GM23338 (cell line): Measurements from ENCODE around the gene MTERF4.

Experiments
- EZH2 ChIP-seq: fragments of 200-600 bp; sonication (generic); IDR thresholded peaks from one replicate; pipeline ENCODE4 v1.8.0; 2017; ENCODE audit warnings: antibody characterized with exemption, mild to moderate bottlenecking, low read depth; ENCODE audit not compliant: unreplicated experiment
- JUNB ChIP-seq: IDR thresholded peaks from one replicate; pipeline ENCODE4 v1.6.1; 2016; ENCODE audit warnings: antibody characterized with exemption; ENCODE audit not compliant: unreplicated experiment
- STAT1 ChIP-seq: IDR thresholded peaks from one replicate; pipeline ENCODE4 v1.6.1; 2016; ENCODE audit warnings: antibody characterized with exemption; ENCODE audit not compliant: unreplicated experiment
- ZNF462 ChIP-seq: fragments of 250-450 bp; sonication (Bioruptor Pico); IDR thresholded peaks from 2 replicates; pipeline ENCODE4 v1.5.0; 2020; ENCODE audit warnings: mild to moderate bottlenecking, moderate library complexity
- TF ChIP-seq, protein P1 (sequence below), 2 experiments: fragments of 200-600 bp in 1 of 2; sonication (generic) in 1 of 2; conservative IDR thresholded peaks; 2 replicates each; pipeline versions ENCODE4 v1.5.1 to v1.6.1; 2016 to 2017; ENCODE audit warnings: antibody characterized with exemption in 2 of 2, low read depth in 2 of 2, mild to moderate bottlenecking in 2 of 2, moderate library complexity in 1 of 2
- TF ChIP-seq, protein P2 (sequence below): IDR thresholded peaks from one replicate; pipeline ENCODE4 v1.6.1; 2018; ENCODE audit warnings: antibody characterized with exemption; ENCODE audit not compliant: unreplicated experiment

- TF ChIP-seq, protein P1, sequence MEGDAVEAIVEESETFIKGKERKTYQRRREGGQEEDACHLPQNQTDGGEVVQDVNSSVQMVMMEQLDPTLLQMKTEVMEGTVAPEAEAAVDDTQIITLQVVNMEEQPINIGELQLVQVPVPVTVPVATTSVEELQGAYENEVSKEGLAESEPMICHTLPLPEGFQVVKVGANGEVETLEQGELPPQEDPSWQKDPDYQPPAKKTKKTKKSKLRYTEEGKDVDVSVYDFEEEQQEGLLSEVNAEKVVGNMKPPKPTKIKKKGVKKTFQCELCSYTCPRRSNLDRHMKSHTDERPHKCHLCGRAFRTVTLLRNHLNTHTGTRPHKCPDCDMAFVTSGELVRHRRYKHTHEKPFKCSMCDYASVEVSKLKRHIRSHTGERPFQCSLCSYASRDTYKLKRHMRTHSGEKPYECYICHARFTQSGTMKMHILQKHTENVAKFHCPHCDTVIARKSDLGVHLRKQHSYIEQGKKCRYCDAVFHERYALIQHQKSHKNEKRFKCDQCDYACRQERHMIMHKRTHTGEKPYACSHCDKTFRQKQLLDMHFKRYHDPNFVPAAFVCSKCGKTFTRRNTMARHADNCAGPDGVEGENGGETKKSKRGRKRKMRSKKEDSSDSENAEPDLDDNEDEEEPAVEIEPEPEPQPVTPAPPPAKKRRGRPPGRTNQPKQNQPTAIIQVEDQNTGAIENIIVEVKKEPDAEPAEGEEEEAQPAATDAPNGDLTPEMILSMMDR (conservative IDR thresholded peaks at IDR 0.05; ENCODE audit: low read depth in 2 of 2): no peak
- TF ChIP-seq, protein P2, sequence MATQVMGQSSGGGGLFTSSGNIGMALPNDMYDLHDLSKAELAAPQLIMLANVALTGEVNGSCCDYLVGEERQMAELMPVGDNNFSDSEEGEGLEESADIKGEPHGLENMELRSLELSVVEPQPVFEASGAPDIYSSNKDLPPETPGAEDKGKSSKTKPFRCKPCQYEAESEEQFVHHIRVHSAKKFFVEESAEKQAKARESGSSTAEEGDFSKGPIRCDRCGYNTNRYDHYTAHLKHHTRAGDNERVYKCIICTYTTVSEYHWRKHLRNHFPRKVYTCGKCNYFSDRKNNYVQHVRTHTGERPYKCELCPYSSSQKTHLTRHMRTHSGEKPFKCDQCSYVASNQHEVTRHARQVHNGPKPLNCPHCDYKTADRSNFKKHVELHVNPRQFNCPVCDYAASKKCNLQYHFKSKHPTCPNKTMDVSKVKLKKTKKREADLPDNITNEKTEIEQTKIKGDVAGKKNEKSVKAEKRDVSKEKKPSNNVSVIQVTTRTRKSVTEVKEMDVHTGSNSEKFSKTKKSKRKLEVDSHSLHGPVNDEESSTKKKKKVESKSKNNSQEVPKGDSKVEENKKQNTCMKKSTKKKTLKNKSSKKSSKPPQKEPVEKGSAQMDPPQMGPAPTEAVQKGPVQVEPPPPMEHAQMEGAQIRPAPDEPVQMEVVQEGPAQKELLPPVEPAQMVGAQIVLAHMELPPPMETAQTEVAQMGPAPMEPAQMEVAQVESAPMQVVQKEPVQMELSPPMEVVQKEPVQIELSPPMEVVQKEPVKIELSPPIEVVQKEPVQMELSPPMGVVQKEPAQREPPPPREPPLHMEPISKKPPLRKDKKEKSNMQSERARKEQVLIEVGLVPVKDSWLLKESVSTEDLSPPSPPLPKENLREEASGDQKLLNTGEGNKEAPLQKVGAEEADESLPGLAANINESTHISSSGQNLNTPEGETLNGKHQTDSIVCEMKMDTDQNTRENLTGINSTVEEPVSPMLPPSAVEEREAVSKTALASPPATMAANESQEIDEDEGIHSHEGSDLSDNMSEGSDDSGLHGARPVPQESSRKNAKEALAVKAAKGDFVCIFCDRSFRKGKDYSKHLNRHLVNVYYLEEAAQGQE: no peak
- no peak for TF ChIP-seq ZNF462
- TF ChIP-seq EZH2: no peak
- no peak for TF ChIP-seq STAT1
- TF ChIP-seq JUNB: no peak
These were observed 33.7 kb downstream of the MTERF4 start for GRCh38 chr2:241068136-241068941.
